HG02981 (cell line): ENCODE results near the gene TXLNB.
A peak's percentile ranks its signal among the peaks of the same experiment; 100 is the strongest.
"Not testable (repeated sequence)": the region's sequence is repeated elsewhere in the genome, so short reads cannot be mapped to it uniquely, and the experiment has no call there.

ENCODE experiments used
- ATAC-seq: cut with Tn5 transposase; IDR thresholded peaks from one replicate; pipeline ENCODE4 v1.9.1; 2021; ENCODE audit warnings: mild to moderate bottlenecking, moderate library complexity; ENCODE audit not compliant: unreplicated experiment

TXLNB gene

DNA sequence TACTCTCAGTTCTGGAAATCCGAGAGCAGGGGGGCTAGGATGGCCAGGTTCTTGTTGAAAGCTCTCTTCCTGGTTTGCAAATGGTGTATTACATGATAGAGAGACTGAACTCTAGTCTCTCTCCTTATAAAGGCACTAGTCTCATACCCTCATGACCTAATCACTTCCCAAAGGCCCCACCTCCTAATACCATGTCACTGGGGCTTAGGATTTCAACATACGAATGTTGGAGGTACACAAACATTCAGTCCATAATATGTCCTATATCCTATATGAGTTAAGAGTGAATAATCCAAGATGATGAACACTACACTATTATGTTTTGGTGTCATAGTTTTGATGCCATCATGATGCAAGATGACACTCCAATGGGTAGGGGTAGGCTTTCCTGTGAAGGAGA, 20.0 kb upstream of the TXLNB start:
- no peak for ATAC-seq

DNA sequence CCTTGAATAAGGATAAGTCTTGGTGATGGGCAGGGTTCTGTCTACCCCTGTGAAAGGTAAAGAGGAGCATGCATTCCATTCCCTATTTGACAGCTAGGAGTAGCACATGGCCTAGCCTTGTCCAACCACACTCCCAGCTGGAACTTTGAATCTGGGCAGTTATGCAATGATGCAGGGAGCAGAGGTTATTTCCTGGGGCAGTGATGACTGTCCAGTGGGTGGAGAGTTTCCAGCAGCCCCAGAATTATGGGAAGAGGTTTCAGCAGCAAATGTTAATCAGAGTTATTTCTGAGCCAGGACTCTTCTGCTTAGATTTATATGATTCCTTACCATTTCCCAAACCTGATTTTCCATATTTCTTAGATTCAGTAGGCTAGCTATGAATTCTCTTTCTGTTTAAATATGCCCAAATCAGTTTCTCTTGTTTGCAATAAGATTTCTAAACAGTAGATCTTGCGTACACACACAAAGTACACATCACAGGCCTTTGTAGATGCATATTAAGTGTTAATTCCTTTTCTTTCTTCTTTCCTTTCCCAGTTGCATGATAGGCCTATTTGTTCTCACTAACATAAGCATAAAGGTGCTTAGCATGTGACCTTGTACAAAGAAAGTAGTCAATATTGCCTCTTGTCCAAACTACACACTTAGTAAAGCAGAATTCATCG, 17.3 kb upstream of the TXLNB start:
- no peak for ATAC-seq

DNA sequence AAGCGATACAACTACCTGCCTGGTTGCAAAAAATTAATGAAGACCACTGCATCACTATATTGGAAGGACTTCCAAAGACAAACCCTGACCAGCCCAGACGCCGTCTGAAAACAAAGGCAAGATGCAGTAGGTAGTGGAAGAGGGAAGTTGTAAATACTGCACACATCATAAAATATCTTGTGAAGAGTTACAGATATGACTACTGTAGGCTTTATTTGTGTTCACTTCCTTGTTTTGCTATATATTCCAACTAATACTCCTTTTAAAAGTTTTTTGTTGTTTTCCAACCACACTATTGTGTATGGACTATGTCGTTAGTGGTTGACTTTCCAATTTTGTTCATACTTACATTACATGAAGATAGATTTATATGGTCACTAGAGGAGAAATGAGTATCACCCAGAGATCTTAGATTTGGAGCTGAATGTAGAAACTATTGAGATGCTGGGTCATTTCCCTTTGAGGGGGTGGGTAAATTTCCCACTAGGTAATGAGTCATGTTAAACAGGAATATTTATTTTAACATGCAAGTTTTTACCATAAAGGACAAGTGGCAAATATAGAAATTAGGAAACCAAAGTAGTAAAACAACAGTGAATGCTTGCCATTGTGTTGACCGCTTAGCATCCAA, 16.6 kb upstream of the TXLNB start:
- ATAC-seq: no peak

DNA sequence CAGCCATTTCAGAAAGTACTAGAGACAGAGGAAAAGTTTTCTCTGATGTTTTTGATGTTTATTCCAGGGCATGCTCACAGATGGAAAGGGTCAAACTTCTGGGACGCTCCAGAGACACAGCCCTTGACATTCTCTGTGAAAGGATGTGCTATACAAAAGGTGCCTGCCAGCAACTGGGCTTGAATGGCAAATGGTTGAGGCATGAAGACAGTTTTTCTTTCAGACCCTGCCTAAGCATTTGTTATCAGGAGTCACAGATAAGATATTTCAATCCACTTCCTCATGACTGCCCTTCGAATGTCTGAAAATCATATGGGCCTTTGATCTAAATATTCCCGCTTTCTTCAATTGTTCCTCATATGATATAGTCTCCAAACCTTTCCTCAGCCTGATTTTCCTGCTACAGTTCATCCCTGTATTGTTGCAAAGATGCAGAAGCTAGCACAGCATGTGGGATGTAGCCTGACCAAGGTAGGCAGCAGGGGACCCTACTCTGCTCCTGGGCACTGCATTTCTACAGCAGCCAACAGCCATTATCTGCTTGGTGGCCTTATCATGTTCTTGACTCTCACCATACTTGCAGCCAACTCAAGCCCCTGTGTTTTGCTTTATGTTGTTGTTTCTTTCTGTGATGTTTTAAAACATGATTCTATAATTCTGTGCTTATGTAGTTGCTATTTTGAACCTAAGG, 14.6 kb upstream of the TXLNB start:
- ATAC-seq: no peak

DNA sequence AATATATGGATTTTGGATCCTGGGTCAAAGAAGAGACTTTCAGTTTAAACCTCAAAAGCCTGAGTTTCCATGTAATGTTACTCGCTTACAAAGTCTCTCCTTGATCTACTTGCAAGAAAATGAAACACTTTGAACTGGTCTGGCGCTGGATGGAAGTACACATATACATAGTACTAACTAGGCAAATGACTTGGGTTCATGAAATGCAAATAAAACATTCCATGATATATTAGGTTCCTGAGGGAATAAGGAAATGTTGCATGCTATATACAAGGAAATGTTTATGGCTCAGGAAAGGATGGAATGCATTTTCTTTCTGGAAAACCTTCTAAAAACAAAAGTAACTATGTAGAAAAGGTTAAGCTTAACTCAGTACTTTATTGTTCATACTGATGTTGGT, 11.4 kb upstream of the TXLNB start:
- no peak for ATAC-seq

DNA sequence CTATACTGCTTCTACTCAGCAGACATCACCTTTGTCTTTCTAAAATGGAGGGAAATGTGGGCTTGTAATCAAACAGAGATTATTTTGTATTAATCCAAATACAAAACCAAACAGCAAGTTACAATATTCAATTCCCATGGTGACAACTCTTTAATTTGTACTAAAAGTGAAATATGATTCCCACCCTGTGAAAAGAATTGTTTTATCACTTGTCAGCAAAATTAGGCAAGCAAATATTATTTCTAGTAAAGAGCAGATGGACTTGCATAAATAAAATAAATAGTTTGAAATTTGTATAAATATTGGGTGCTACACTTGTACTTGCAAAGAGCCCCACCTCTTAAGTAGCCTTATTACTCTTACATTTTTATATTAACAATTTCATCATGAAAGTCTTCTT, 6.1 kb upstream of the TXLNB start:
- no peak for ATAC-seq

DNA sequence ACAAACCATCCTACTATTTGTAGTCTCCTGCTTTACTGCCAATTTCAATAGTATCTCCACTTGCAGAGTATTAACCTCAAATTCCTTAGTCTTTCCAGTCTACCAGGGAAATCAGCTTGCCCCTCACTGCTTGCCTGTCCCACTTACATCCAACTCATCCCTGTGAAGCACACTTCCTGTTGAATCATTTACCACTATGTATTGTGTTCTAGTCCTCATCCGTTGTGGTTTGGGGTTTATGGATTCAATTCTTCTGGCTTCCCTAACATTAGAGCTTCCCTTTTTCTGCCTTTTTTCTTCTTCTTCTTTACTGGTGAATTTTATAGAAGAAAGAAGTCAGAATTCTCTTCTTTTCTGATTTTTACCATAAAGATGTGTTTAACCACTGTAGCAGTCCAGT, 5.1 kb upstream of the TXLNB start:
- ATAC-seq: no peak

DNA sequence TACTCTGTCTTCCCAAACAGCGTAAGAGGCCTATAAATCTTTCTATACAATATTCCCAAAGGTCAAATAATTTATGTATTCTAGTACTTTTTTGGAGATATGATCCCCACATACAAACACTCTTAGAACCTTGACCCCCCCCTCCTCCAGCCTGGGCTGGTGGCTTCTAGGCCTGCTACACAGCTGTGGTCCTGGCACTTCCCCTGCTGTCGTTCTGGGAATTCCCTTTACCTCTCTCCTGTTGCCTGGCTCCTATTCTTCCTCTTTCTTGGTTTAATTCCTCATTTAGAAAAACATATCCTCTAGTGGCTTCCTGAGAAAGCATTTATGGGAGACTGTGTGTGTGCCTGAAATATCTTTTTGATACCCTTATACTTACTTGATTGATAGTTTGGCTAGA, 4.1 kb upstream of the TXLNB start:
- ATAC-seq: no peak

DNA sequence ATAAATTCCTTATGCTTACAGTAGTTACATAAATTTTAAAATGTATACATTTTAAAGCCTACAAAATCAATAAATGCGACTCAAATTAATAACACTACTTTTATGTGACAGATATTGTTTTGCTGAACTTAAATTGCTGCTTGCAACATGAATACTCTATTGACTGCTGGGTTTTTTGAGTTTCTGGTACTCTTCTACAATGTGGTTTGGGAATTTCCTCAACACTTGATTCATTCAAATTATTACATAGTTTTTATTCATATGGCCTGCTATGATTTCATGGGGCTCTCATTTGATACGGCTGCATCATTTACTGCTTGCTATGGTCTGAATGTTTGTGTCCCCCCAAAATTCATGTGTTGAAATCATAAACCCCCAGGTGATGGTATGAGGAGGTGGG, 2.3 kb upstream of the TXLNB start:
- ATAC-seq: no peak

DNA sequence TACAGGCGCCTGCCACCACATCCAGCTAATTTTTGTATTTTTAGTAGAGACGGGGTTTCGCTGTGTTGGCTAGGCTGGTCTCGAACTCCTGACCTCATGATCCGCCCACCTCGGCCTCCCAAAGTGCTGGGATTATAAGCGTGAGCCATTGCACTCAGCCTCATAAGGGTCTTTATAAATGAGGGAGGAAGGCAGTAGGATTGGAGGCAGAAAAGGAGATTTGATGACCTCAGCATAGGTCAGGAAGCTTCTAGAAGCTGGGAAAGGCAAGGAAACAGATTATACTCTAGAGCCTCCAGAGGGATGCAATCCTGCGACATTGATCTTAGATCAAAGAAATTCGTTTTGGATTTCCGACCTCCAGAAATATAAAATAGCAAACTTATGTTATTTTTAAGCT, 1.4 kb upstream of the TXLNB start:
- ATAC-seq: not testable (repeated sequence)

DNA sequence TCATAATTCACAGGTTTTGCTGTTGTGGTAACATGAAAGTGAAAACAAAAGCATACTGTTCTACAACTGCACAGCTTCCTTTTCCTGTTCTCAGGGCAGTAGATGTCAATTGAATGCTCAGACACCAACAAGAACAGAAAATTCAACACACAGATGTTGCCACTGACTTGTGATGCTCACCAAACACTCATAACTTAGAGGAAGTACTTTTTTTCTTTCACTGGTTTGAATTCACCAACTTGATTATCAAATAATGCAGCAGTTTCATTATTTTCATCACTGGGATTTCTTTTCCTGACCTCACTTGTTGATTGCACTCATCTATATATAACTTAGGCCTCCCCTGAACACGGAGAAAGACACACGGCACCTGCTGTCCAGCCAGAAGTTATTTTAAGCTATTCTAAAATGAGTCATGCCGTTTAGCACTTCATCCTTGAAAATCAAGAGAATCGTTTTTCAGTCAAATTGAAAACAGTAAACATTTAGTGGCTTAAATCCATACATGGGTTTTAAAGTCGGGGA, 949 bp downstream of the TXLNB start:
- peak; percentile 77 for ATAC-seq

DNA sequence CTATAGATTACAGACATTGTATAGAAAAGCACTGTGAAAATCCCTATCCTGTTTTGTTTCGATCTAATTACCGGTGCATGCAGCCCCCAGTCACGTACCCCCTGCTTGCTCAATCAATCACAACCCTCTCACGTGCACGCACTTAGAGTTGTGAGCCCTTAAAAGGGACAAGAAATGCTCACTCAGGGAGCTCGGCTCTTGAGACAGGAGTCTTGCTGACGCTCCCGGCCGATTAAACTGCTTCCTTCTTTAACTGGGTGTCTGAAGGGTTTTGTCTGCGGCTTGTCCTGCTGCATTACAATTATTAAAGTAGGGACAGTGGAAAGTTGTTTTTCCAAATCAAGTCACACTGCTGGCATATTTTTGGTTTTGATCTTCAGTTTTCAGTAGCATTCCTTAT, 2.6 kb downstream of the TXLNB start:
- no peak for ATAC-seq

DNA sequence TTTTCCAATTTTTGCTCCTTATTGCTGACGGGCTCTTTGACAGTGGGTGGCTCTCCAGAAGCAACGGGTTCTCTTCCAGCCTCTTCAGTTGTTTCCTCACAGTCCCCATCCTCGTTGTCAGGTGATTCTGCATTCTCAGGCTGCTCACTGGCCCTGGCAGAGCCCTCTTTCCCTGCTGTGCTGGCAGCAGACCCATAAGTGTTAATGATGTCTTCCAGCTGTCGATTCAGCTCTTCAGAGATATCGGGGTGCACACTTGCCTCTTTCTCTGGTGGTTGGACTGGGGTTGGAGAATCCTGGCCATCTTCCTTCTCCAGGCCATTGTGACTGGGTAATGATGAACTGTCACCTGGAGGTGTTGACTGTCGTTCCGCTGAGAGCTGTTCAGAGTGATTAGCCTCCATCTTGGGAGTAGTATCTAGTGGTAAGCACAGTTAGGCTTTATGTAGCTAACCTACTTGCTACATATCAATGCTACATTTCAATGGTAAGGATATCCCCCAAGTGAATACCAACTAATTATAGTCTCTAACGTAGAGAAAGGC, 3.2 kb downstream of the TXLNB start:
- ATAC-seq: no peak

DNA sequence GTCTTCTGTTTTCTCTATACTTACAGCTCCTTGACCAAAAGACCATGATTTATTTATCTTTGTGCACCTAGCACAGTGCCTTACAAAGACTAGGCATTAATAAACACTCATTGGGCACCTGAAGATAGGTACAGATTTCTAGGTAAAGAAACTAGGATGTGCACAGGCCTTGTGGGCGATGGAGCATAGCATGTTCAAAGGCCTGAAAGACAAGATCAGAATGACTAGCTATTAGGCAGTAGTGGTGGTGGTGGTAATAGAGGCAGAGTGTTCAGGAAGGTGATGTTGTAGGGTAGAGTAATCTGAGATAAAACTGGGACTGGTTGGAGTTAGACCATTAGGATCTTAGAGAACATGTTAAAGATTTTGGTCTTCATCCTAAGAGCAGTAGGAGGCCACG, 3.9 kb downstream of the TXLNB start:
- ATAC-seq: no peak

DNA sequence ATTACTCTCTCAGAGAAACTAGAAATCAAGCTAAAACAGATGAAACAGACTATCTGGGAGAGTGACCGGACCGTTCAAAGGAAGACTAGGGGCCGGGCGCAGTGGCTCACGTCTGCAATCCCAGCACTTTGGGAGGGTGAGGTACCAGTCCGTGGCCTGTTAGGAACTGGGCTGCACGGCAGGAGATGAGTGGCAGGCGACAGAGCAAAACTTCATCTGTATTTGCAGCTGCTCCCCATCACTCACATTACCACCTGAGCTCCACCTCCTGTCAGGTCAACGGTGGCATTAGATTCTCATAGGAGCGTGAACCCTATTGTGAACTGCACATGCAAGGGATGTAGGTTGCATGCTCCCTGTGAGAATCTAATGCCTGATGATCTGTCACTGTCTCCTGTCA, 5.4 kb downstream of the TXLNB start:
- ATAC-seq: not testable (repeated sequence)

DNA sequence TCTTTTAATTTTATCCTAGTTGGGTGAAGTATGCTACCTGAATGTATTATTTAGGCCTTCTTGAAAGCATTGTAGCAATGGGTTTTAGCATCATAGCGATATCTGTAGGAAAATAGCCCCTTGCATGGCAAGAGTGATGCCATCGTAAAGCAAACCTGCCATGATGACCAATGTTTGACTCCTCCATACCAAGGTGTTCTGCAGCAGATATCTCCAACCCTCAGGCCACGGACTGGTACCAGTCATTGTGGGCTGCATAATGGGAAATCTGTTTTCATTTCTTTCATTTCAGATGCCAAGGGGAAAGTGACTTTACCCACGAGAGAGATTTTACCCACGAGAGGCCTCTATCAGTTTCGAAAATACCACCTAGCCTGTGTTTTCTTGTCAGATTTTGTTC, 6.2 kb downstream of the TXLNB start:
- ATAC-seq: no peak

DNA sequence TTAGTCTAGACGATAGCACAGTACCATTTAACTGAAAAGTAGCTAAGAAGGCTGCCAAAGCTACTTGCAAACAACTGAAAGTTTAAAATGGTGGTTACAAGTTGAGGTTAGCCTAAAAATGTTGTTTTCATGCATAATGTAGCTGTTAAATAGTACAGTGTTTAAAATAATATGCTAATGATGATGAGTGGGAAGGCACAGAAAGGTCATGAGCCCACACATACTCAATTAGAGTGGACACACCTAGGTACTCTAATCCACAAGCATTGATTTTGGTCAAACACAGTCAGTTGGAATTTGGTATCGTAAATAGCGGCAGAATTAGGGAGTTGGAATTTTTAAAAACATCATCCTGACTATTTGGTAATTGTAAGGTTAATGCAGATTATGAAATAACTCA, 7.0 kb downstream of the TXLNB start:
- no peak for ATAC-seq

DNA sequence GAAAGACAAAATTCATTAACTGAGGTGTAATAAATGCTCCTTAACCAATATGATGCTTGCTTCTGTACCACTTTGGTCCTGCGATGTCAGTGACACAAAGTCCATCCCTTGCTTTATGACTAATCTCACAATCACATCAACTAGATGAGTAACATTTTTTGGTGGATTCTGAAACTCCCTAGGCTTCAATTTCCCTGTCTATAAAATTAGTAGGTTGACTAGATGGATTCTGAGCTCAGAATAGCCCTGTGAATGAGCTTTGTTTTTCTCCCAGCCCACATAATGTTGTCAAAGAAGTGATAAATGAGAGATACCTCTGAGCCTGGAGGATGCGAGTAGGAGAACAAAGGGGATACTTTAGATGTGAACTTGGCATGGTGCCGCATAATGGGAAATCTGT, 9.1 kb downstream of the TXLNB start:
- no peak for ATAC-seq

DNA sequence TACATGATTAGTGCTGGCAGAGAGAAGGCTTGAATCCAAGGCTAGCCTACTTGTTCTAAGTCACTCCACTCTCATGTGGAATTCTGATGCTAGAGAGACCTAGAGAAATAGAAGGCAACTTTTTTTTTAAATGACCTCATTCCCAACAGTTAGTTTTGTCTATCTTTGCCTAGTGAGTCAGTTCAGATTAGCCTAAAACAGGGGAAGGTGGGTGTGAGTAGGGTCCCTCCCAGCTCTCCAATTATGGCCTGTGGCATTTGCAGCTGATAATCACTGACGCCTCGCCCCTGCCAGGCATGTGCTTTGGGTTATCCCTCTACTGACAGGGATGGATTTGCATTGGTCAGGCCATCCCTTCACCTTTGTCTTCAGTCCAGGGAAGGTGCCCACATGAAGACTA, 13.6 kb downstream of the TXLNB start:
- no peak for ATAC-seq

DNA sequence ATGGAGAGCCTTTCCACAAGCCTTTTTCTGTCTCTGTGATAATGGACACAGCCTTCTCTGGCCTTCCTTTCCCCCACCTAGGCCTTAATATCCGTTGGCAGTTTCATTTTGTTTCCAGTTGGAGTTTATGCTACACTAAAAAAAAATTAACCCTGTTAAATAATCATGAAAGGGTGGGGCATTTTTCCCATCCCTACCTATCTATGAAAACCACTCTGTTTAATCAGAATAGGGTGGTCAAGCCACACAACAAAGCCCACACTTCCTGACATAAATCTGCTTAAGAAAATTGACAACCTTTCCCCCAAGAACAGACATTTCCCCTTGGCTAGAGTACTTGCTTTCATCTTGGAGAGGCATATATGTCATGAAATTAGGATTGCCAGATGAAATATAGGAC, 14.2 kb downstream of the TXLNB start:
- no peak for ATAC-seq

DNA sequence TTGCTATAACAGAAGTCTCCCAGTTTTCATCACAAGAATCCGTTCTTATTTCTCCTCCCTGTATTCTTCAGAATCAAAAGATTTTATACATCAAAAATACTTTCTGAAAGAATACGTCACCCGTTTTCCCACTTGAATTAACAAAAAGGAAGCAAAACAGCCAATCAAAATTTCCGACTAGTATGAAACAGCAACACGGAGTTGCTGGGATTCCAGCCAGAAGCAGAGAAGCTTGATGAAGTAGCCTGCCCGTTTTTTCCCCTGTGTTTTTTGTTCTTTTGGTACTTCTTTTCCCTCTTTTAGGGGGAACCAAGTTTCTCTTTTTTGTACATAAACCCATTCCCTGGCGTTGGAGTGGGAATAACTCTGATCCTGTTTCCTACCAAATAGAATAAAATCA, 14.6 kb downstream of the TXLNB start:
- no peak for ATAC-seq
